ENCODE results near the gene MYO1F. TPM values are rescaled to one million over a fixed set of nuclear protein-coding genes. Genes with fewer than 3 reads are reported as not detected.
A peak's percentile ranks its signal among the peaks of the same experiment; 100 is the strongest.

The MYO1F gene
- total RNA-seq, 2 donors from 2014 or later, result 68.7 to 134 TPM

GRCh38 chr19:8511573-8512101, 65.6 kb downstream of the MYO1F start:
- Mint-ChIP-seq H3K4me1 (peaks cover 13% of the 10 kb centered on the region), H3K27me3 (no peaks in the 10 kb centered on the region), H3K9me3 (no peaks in the 10 kb centered on the region), H3K27ac (no peak overlapping the region), H3K4me3 (no peak overlapping the region), H3K36me3 (ENCODE audit: low read depth) (peaks cover 6% of the 10 kb centered on the region)
- ATAC-seq (replicated peaks), result no peak

DNA sequence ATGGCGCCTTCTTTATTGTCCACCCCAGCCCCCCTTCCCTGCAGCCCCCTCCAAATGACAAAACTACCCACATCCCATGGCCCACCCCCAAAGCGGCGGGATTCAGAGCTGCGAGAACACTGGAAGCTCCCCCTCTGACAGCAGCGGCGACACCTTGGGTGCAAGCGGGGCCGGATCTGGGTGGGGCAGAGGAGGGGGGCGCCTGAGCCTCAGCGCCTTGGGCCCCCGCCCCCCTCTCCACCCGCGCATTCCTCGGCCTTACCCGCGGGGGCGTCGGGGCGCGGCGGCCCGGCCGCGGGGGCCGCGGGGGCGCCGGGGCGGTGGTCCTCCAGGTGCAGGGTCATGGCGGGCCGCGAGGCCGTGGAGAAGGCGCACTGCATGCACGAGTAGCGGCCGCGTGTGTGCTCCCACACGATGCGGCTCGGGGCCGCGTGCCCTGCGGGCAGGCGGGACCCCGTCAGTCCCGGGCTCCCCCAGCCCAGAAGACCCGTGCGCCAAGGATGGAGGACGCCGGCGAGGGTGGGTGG, 66.6 kb downstream of the MYO1F start:
- H3K27ac Mint-ChIP-seq, result no peak overlapping the region
- H3K4me1 Mint-ChIP-seq, result peaks cover 17% of the 10 kb centered on the region
- no peaks in the 10 kb centered on the region for H3K27me3 Mint-ChIP-seq
- ATAC-seq (replicated peaks), result no peak
- H3K36me3 Mint-ChIP-seq (ENCODE audit: low read depth), result peaks cover 6% of the 10 kb centered on the region
- H3K9me3 Mint-ChIP-seq, result no peaks in the 10 kb centered on the region
- no peak overlapping the region for H3K4me3 Mint-ChIP-seq

DNA sequence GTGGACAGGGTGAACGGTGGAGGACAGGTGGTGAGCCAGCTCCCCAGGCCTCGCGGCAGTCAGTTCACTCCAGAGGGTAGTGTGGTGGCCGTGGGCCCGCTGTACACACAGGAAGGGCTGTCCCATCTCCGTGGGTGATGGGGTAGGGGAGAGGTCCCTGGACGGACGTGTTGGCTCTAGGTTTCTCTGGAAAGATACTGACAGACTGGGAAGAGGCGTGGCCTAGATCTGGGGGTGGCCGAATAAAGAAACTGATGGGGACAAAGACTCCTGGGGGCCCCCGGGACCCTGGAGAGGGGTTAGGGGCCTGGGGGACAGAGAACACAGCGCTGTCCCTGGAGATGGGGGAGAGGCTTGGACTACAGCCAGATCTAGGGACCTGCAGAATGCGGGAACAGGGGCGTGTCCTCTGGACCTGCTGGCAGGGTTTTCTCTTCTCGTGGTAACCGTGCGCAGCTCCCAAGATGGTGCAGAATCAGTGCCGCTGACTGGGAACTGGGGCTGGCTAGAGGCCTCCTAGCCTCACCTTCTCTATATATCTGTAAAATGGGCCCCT, 70.8 kb downstream of the MYO1F start:
- H3K27ac Mint-ChIP-seq, result peak overlapping the region; percentile 90
- H3K9me3 Mint-ChIP-seq, result no peaks in the 10 kb centered on the region
- H3K36me3 Mint-ChIP-seq (ENCODE audit: low read depth), result no peaks in the 10 kb centered on the region
- H3K4me1 Mint-ChIP-seq, result peaks cover 4% of the 10 kb centered on the region
- ATAC-seq (replicated peaks), result no peak
- peak overlapping the region; percentile 82 for H3K4me3 Mint-ChIP-seq
- no peaks in the 10 kb centered on the region for H3K27me3 Mint-ChIP-seq

- peaks cover 4% of the 10 kb centered on the region for H3K4me1 Mint-ChIP-seq
- no peaks in the 10 kb centered on the region for H3K36me3 Mint-ChIP-seq (ENCODE audit: low read depth)
- H3K27me3 Mint-ChIP-seq, result no peaks in the 10 kb centered on the region
- no peaks in the 10 kb centered on the region for H3K9me3 Mint-ChIP-seq
- ATAC-seq (replicated peaks), result peak; percentile 86
- H3K4me3 Mint-ChIP-seq, result peak overlapping the region; percentile 82
- peak overlapping the region; percentile 90 for H3K27ac Mint-ChIP-seq
Observed at GRCh38 chr19:8505680-8506401, 71.4 kb downstream of the MYO1F start.

GRCh38 chr19:8504919-8505318, 72.3 kb downstream of the MYO1F start:
- Mint-ChIP-seq H3K27ac (no peak overlapping the region), H3K4me1 (peaks cover 4% of the 10 kb centered on the region), H3K4me3 (peak overlapping the region; percentile 82), H3K27me3 (no peaks in the 10 kb centered on the region), H3K9me3 (no peaks in the 10 kb centered on the region), H3K36me3 (ENCODE audit: low read depth) (no peaks in the 10 kb centered on the region)
- no peak for ATAC-seq (replicated peaks)

DNA sequence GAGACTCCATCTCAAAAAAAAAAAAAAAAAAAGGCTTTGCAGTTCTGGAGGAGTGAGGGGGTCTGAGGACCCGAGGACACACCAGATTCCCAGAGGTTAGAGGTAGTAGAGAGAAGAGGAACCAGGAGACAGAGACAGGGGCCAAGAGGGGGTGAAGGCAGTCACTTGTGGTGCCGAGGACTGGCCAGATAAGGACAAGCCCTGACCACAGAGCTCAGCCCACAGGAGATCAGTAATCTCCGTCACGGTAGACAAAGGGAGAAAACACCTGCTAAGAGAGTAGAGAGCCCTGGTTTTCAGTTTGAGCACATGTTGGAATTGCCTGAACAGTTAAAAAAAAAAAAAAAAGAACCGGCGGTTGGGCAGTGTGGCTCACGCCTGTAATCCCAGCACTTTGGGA, 73.1 kb downstream of the MYO1F start:
- Mint-ChIP-seq H3K4me1 (peaks cover 4% of the 10 kb centered on the region), H3K36me3 (ENCODE audit: low read depth) (no peaks in the 10 kb centered on the region), H3K9me3 (no peaks in the 10 kb centered on the region), H3K27ac (no peak overlapping the region), H3K4me3 (peak overlapping the region; percentile 21), H3K27me3 (no peaks in the 10 kb centered on the region)
- ATAC-seq (replicated peaks), result no peak

DNA sequence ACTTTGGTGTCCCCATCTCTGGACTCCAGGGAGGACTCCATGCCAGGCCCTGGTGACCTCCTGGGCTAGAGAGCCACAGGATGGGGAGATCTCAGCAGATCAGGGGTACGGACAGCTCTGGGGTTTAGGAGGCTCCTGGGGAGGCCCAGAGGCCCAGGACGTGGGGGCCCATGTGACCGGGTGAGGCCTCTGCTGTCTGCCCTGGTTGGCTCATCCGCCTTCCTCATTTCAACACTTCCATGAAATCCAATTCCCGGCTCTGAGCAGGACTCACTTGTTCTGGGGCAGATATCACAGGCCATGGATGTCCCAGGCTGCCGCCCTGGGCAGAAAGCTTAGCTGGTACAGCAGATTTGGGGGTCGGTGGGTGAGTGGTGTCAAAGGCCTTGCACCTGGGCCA, 73.7 kb downstream of the MYO1F start:
- Mint-ChIP-seq H3K4me3 (no peak overlapping the region), H3K9me3 (no peaks in the 10 kb centered on the region), H3K36me3 (ENCODE audit: low read depth) (no peaks in the 10 kb centered on the region), H3K27me3 (no peaks in the 10 kb centered on the region), H3K27ac (no peak overlapping the region), H3K4me1 (peaks cover 4% of the 10 kb centered on the region)
- no peak for ATAC-seq (replicated peaks)

DNA sequence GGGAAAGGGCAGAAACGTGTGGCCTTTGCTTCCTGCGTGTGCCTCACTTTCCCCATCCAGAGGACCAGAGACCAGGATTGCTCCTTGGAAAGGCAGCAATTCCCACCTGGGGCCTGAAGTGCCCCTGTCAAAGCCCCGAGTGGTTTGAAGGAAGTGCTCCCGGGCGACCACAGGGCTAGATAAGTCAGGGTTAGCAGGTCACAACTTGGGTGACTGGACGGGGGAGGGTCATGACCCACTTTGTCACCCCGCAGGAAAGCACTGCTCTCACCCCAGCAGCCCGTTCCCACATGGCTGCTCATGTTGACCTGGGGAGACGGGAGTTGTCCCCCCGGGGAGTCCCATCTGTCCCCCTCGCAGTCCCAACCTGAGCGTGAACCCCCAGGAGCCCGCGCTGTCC, 75.3 kb downstream of the MYO1F start:
- peaks cover 4% of the 10 kb centered on the region for H3K4me1 Mint-ChIP-seq
- no peaks in the 10 kb centered on the region for H3K9me3 Mint-ChIP-seq
- no peak for ATAC-seq (replicated peaks)
- H3K4me3 Mint-ChIP-seq, result no peak overlapping the region
- no peaks in the 10 kb centered on the region for H3K36me3 Mint-ChIP-seq (ENCODE audit: low read depth)
- H3K27ac Mint-ChIP-seq, result no peak overlapping the region
- no peaks in the 10 kb centered on the region for H3K27me3 Mint-ChIP-seq

DNA sequence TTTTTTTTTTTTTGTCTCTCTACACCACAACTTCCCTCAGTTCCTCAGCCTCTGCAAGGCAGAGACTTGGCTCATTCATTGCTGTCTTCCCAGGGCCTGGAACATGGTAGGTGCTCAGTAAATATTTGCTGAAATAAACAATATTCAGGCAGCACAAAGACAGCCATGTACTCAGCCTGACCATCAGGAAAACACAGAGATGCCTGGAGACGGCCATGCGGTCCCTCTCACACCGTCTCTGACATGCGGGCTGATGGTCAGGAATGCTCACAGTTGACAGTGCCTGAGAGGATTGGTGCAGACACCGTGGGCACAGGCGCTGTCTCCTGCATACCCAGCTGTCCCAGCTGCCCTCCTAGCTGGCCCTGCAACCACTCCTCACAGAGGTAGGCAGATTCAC, 75.7 kb downstream of the MYO1F start:
- Mint-ChIP-seq H3K27ac (no peak overlapping the region), H3K4me3 (no peak overlapping the region), H3K36me3 (ENCODE audit: low read depth) (no peaks in the 10 kb centered on the region), H3K27me3 (no peaks in the 10 kb centered on the region), H3K9me3 (no peaks in the 10 kb centered on the region), H3K4me1 (peaks cover 4% of the 10 kb centered on the region)
- no peak for ATAC-seq (replicated peaks)

- H3K27me3 Mint-ChIP-seq, result no peaks in the 10 kb centered on the region
- H3K4me3 Mint-ChIP-seq, result no peak overlapping the region
- H3K27ac Mint-ChIP-seq, result peak overlapping the region; percentile 20
- no peaks in the 10 kb centered on the region for H3K4me1 Mint-ChIP-seq
- H3K36me3 Mint-ChIP-seq (ENCODE audit: low read depth), result no peaks in the 10 kb centered on the region
- ATAC-seq (replicated peaks), result no peak
- no peaks in the 10 kb centered on the region for H3K9me3 Mint-ChIP-seq
Observed at GRCh38 chr19:8500158-8500557, 77.1 kb downstream of the MYO1F start.

DNA sequence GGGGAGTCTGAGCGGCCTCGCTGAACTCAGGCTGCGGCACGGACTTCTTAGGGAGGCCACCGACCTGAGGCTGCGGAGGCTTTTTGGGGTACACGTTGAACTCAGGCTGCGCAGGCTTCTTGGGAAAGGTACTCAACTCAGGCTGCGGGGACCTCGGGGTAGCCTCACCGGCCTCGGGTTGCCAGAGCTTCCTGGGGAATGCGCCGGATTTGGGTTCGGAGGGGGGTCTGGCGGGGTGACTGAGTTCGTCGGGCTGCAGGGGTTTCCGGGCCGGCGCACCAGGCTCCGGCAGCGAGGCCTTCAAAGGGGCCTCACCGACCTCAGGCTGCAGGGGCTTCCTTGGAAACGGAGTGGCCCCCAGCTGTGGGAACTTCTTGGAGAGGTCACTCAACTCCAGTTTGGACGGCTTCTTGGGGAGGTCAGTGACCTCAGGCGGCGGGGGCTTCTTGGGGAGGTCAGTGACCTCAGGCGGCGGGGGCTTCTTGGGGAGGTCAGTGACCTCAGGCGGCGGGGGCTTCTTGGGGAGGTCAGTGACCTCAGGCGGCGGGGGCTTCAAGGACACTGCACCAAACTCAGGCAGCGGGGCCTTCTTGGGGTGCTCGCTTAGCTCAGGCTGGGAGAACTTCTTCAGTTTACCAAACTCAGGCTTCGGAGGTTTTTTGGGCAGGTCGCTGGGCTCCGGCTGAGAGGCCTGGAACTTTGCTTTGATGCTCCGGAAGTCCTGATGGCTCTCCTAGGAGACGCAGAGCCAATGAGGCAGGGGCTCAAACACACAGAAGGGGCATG, 78.0 kb downstream of the MYO1F start:
- no peak for ATAC-seq (replicated peaks)
- H3K27me3 Mint-ChIP-seq, result no peaks in the 10 kb centered on the region
- H3K27ac Mint-ChIP-seq, result no peak overlapping the region
- no peak overlapping the region for H3K4me3 Mint-ChIP-seq
- H3K9me3 Mint-ChIP-seq, result no peaks in the 10 kb centered on the region
- no peaks in the 10 kb centered on the region for H3K36me3 Mint-ChIP-seq (ENCODE audit: low read depth)
- H3K4me1 Mint-ChIP-seq, result no peaks in the 10 kb centered on the region

DNA sequence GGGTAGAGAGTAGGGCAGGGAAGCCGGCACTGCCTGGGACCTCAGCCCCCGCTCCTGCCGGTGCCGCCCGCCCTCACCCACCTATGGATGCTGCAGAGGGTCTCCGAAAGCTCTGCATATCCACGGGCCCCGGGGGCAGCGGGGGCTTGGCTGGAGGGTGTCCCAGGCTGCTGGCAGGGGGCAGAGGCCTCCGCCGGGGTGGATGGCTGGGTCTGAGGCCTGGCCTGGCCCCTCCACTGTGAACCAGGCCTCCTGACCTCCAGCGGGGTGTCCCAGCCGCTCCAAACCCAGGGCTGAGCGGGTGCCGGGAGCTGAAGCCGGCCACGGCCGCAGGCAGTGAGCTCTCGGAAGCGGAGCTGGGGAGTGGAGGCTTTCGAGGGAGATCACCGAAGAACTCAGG, 78.9 kb downstream of the MYO1F start:
- Mint-ChIP-seq H3K27ac (no peak overlapping the region), H3K9me3 (no peaks in the 10 kb centered on the region), H3K36me3 (ENCODE audit: low read depth) (no peaks in the 10 kb centered on the region), H3K27me3 (no peaks in the 10 kb centered on the region), H3K4me1 (no peaks in the 10 kb centered on the region), H3K4me3 (no peak overlapping the region)
- no peak for ATAC-seq (replicated peaks)

DNA sequence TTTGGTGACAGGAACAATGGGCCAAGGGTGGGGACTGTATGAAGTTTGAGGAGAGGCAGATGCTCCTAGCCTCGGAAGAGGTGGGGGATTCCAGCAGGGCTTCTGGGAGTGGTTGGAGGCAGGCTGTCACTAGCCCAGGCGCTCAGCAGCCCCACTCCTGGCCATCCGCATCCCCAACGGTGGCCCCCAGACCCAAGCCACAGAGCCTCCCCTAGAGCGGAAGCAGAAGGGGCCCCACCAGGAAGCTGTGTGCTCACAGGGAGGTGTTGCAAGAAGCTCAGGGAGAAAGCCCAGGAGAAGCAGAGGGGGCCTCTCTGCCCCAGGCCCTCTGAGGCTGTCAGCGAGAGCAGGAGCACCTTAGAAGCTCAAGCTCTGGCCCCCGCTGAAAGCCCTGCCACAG, 83.1 kb downstream of the MYO1F start:
- no peaks in the 10 kb centered on the region for H3K27me3 Mint-ChIP-seq
- peaks cover 12% of the 10 kb centered on the region for H3K36me3 Mint-ChIP-seq (ENCODE audit: low read depth)
- no peak overlapping the region for H3K4me3 Mint-ChIP-seq
- peak overlapping the region; percentile 43 for H3K27ac Mint-ChIP-seq
- ATAC-seq (replicated peaks), result no peak
- no peaks in the 10 kb centered on the region for H3K4me1 Mint-ChIP-seq
- no peaks in the 10 kb centered on the region for H3K9me3 Mint-ChIP-seq

GRCh38 chr19:8491574-8491973, 85.7 kb downstream of the MYO1F start:
- peaks cover 38% of the 10 kb centered on the region for H3K36me3 Mint-ChIP-seq (ENCODE audit: low read depth)
- no peaks in the 10 kb centered on the region for H3K9me3 Mint-ChIP-seq
- no peaks in the 10 kb centered on the region for H3K27me3 Mint-ChIP-seq
- H3K27ac Mint-ChIP-seq, result no peak overlapping the region
- H3K4me3 Mint-ChIP-seq, result no peak overlapping the region
- H3K4me1 Mint-ChIP-seq, result peaks cover 16% of the 10 kb centered on the region
- no peak for ATAC-seq (replicated peaks)

Measured in activated T-helper 17 cell treated with anti-CD3 and anti-CD28 coated beads, Interleukin-2, amount 50 U/mL, for 72 hours (primary cell).